Measurements from ENCODE around the gene BCO1. TPM values are rescaled to one million over a fixed set of nuclear protein-coding genes. Genes with fewer than 3 reads are reported as not detected.
"Not testable (repeated sequence)": the region's sequence is repeated elsewhere in the genome, so short reads cannot be mapped to it uniquely, and the experiment has no call there.

The BCO1 gene
- total and polyA plus RNA-seq, 2 donors, result 0.11 to 0.25 TPM

DNA sequence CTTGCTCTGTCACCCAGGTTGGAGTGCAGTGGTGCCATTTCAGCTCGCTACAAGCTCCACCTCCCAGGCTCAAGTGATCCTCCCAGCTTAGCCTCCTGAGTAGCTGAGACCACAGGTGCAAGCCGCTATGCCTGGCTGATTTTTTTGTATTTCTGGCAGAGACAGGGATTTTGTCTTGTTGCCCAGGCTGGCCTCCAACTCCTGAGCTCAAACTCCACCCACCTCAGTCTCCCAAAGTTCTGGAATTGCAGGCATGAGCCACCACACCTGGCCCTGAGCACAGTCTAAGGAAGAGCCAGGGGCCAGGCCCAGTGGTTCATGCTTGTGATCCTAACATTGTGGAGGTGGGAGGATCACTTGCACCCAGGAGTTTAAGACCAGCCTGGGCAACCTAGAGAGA is 21.8 kb upstream of the BCO1 start:
- DNase-seq (ENCODE audit: extremely low spot score), result no peak
- Histone ChIP-seq H3K4me1 (ENCODE audit: insufficient read depth) (no peaks in the 10 kb centered on the region), H3K36me3 (ENCODE audit: insufficient read depth) (no peaks in the 10 kb centered on the region), H3K27ac (ENCODE audit: low read depth) (no peak overlapping the region), H3K4me3 (ENCODE audit: low read depth, low read length) (no peak overlapping the region)
- 94% methylated on average over 2 of the region's 2 CpGs for WGBS

DNA sequence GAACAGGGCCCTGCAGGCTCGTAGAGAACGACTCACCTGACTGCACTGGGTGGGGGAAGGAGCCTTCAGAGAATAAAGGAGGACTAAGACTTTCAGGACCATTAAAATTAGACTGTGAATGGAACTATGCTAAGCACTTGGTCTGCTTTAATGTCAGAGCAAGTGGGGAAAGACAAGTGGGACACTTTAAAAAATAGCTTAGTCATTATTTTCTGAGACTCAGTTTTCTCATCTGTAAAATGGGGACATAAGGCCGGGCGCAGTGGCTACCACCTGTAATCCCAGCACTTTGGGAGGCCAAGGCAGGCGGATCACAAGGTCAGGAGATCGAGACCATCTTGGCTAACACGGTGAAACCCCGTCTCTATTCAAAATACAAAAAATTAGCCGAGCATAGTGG is 19.3 kb upstream of the BCO1 start:
- Histone ChIP-seq H3K4me1 (ENCODE audit: insufficient read depth) (no peaks in the 10 kb centered on the region), H3K36me3 (ENCODE audit: insufficient read depth) (no peaks in the 10 kb centered on the region), H3K27ac (ENCODE audit: low read depth) (no peak overlapping the region), H3K4me3 (ENCODE audit: low read depth, low read length) (no peak overlapping the region)
- WGBS, result 84% methylated on average over 9 of the region's 9 CpGs
- DNase-seq (ENCODE audit: extremely low spot score), result no peak

DNA sequence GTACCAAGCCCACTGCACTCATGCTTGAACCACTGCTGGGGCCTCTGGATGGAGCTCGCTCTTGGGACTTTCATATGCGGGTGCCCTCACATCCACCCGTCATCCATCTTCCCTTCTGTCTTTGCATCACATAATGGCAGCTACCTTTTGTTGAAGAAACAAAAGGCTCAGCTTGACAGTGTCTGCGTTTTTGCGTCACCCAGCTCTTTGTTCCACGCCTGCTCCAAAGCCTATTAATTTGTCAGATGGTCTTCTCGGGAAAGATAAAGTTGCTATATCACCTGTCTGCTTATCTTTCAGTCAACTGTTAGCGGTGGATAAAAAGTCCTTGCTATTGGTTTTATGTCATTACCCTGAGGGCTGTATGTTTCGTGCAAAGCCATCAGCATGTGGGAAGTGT is 18.1 kb upstream of the BCO1 start:
- H3K36me3 ChIP-seq (ENCODE audit: insufficient read depth), result no peaks in the 10 kb centered on the region
- H3K4me3 ChIP-seq (ENCODE audit: low read depth, low read length), result no peak overlapping the region
- H3K27ac ChIP-seq (ENCODE audit: low read depth), result no peak overlapping the region
- no peak for DNase-seq (ENCODE audit: extremely low spot score)
- 55% methylated on average over 9 of the region's 9 CpGs for WGBS
- no peaks in the 10 kb centered on the region for H3K4me1 ChIP-seq (ENCODE audit: insufficient read depth)

DNA sequence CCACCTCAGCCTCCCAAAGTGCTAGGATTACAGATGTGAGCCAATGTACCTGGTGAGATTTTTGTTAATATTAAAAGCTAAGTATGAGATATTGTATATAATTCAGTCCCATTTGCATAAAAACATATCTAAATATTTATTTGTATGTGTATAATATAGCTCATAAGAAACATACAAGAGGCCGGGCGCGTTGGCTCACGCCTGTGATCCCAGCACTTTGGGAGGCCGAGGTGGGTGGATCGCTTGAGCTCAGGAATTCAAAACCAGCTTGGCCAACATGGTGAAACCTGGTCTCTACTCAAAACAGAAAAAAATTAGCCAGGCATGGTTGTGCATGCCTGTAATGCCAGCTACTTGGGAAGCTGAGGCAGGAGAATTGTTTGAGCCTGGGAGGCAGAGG is 16.8 kb upstream of the BCO1 start:
- no peak overlapping the region for H3K27ac ChIP-seq (ENCODE audit: low read depth)
- no peaks in the 10 kb centered on the region for H3K4me1 ChIP-seq (ENCODE audit: insufficient read depth)
- DNase-seq (ENCODE audit: extremely low spot score), result no peak
- H3K4me3 ChIP-seq (ENCODE audit: low read depth, low read length), result no peak overlapping the region
- H3K36me3 ChIP-seq (ENCODE audit: insufficient read depth), result no peaks in the 10 kb centered on the region
- 79% methylated on average over 6 of the region's 6 CpGs for WGBS

DNA sequence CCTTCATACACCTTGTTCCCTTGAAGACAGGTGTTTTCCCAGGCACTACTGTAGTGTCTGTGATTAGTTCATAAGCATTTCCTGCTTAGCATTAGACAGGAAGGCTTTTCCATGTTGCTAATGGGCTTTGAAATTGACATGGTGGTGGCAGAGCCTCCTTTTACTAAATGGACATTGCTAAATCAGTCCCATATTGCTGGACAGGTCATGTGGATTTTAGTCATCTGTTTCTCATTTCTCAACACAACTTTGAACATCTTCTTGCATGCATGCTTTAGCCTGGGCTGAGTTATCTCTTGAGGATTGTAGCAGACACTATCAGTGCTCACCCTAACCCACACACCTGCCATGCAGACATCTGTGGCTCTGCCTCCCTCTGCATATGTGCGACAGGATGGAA is 13.7 kb upstream of the BCO1 start:
- no peak for DNase-seq (ENCODE audit: extremely low spot score)
- Histone ChIP-seq H3K36me3 (ENCODE audit: insufficient read depth) (no peaks in the 10 kb centered on the region), H3K27ac (ENCODE audit: low read depth) (no peak overlapping the region), H3K4me3 (ENCODE audit: low read depth, low read length) (no peak overlapping the region), H3K4me1 (ENCODE audit: insufficient read depth) (no peaks in the 10 kb centered on the region)
- WGBS, result 70% methylated on average over 1 of the region's 1 CpG

DNA sequence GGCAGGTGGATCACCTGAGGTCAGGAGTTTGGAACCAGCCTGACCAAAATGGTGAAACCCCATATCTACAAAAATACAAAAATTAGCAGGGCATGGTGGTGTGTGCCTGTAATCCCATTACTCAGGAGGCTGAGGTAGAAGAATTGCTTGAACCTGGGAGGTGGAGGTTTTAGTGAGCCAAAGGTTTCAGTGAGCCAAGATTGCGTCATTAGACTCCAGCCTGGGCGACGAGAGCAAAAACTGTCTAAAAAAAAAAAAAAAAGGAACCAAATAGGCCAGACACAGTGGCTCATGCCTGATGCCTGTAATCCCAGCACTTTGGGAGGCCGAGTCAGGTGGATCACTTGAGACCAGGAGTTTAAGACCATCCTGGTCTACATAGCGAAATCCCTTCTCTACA is 12.8 kb upstream of the BCO1 start:
- H3K4me1 ChIP-seq (ENCODE audit: insufficient read depth); H3K27ac ChIP-seq (ENCODE audit: low read depth); H3K36me3 ChIP-seq (ENCODE audit: insufficient read depth); H3K4me3 ChIP-seq (ENCODE audit: low read depth, low read length); DNase-seq (ENCODE audit: extremely low spot score): not testable (repeated sequence)
- 82% methylated on average over 5 of the region's 5 CpGs for WGBS

DNA sequence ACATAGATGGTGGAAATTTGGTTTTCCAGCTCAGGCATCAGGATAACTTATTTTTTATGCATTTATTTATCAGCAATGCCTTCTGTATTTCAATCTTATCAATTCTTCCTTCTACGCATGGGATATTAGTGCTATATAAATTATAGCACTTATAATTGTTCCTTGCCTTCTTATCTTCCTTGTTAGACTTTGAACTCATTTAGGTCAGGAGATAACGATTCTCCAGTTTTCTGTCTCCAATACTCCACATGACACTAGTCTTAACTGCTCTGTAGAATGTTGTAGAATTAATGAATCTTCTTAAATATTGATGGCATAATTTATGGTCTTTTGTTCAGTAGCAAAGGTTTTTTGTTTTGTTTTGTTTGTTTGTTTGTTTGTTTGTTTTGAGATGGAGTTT is 10.7 kb upstream of the BCO1 start:
- Histone ChIP-seq H3K27ac (ENCODE audit: low read depth) (no peak overlapping the region), H3K4me1 (ENCODE audit: insufficient read depth) (no peaks in the 10 kb centered on the region), H3K4me3 (ENCODE audit: low read depth, low read length) (no peak overlapping the region), H3K36me3 (ENCODE audit: insufficient read depth) (no peaks in the 10 kb centered on the region)
- DNase-seq (ENCODE audit: extremely low spot score), result no peak
- WGBS, result 81% methylated on average over 2 of the region's 2 CpGs

DNA sequence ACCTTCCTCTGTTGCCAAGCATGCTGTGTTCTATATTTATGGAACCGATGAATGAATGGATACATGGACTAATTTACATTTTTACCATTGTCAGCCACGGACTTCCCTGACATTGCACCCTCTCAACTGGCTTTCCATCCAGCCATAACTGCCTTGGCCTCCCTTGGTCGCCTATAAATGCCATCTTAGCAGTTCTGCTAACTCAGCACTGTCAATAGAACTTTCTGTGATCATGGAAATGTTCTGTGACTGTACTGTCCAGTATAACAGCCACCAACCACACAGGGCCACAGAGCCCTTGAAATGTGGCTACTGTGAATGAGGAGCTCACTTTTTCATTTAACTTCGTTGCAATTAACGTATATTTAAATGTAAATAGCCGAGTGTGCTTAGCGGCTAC is 8.7 kb upstream of the BCO1 start:
- no peak for DNase-seq (ENCODE audit: extremely low spot score)
- Histone ChIP-seq H3K27ac (ENCODE audit: low read depth) (no peak overlapping the region), H3K36me3 (ENCODE audit: insufficient read depth) (no peaks in the 10 kb centered on the region), H3K4me3 (ENCODE audit: low read depth, low read length) (no peak overlapping the region), H3K4me1 (ENCODE audit: insufficient read depth) (no peaks in the 10 kb centered on the region)
- WGBS, result 72% methylated on average over 7 of the region's 7 CpGs

DNA sequence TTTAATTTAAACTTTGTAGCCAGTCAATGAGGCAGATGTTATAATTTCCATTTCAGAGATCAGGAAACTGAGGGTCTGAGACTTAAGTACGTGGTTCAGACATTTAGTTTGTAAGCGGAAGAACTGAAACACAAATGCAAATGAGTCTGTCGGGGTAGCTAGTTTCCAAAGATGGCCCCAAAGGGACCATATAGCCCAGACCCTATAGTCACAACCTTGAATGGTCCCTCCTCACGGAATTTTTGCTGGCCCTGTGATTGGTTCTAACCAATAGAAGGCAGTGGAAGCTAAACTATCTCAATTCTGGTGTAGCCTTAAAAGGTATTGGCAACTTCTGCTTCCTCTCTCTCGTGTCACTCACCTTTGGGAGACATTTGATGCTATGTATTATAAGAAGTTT is 7.5 kb upstream of the BCO1 start:
- no peak overlapping the region for H3K27ac ChIP-seq (ENCODE audit: low read depth)
- no peak for DNase-seq (ENCODE audit: extremely low spot score)
- H3K4me1 ChIP-seq (ENCODE audit: insufficient read depth), result no peaks in the 10 kb centered on the region
- no peaks in the 10 kb centered on the region for H3K36me3 ChIP-seq (ENCODE audit: insufficient read depth)
- 75% methylated on average over 5 of the region's 5 CpGs for WGBS
- no peak overlapping the region for H3K4me3 ChIP-seq (ENCODE audit: low read depth, low read length)

DNA sequence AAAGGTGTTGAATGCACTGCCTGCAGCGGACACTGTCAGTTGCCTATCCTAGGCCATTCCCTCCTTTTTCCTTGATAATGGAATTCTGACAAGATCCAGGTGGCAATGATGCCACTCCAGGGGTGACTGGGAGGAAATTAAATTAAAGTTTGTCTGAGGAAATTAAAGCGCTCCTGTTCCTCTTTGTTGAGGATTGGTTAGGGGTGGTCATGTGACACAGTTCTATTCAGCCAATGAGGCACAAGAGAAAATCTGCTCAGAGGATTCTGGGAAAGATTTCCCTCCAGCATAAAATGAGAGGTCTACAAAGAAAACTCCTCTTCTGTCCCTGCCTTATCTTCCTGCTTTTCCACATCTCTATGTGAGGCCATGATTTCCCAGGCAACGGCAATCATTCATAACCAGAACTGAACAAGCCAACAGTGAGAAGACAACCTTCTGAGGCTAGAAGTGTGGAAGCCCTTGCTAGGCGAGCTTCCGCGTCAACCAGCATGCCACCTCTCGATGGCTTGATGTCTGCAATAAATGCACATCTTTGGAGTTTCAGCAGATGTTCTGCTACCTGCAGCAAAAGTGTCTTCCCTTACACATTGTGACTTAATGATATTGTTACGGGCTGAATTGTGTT is 5.6 kb upstream of the BCO1 start:
- Histone ChIP-seq H3K36me3 (ENCODE audit: insufficient read depth) (no peaks in the 10 kb centered on the region), H3K27ac (ENCODE audit: low read depth) (no peak overlapping the region), H3K4me1 (ENCODE audit: insufficient read depth) (no peaks in the 10 kb centered on the region), H3K4me3 (ENCODE audit: low read depth, low read length) (no peak overlapping the region)
- WGBS, result 94% methylated on average over 8 of the region's 8 CpGs
- DNase-seq (ENCODE audit: extremely low spot score), result no peak

DNA sequence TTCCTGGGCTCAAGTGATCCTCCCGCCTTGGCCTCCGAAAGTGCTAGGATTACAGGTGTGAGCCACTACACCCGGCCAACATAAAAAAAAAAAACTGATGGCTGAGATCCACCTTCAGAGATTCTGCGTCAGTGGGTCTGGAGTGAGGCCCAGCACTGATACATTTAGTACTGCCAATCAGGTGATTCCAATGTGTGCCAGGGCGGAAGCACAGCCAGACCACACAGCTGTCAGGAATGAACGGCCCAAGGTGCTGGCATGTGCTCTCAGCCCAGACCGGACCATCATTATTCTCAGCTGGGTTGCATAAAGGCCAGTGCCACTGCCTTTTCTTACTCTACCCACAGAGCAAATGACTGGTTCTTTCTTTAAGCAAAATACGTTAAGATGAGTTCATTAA is 1.2 kb upstream of the BCO1 start:
- Histone ChIP-seq H3K36me3 (ENCODE audit: insufficient read depth) (no peaks in the 10 kb centered on the region), H3K4me3 (ENCODE audit: low read depth, low read length) (no peak overlapping the region), H3K4me1 (ENCODE audit: insufficient read depth) (no peaks in the 10 kb centered on the region), H3K27ac (ENCODE audit: low read depth) (no peak overlapping the region)
- no peak for DNase-seq (ENCODE audit: extremely low spot score)
- WGBS, result 83% methylated on average over 8 of the region's 8 CpGs

DNA sequence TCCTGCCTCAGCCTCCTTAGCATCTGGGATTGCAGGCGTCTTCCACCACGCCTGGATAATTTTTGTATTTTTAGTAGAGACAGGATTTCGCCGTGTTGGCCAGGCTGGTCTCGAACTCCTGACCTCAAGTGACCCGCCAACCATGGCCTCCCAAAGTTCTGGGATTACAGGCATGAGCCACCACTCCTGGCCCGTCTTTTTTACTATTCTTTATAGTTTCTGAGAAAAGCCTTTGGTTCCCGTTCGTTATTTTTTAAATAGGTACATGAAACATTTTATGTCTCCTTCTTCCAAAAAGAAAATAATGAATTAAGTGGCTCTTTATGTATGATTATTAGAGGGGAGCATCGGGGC is 570 bp upstream of the BCO1 start:
- WGBS, result 66% methylated on average over 10 of the region's 10 CpGs
- Histone ChIP-seq H3K4me1 (ENCODE audit: insufficient read depth) (no peaks in the 10 kb centered on the region), H3K27ac (ENCODE audit: low read depth) (no peak overlapping the region), H3K4me3 (ENCODE audit: low read depth, low read length) (no peak overlapping the region), H3K36me3 (ENCODE audit: insufficient read depth) (no peaks in the 10 kb centered on the region)
- no peak for DNase-seq (ENCODE audit: extremely low spot score)

DNA sequence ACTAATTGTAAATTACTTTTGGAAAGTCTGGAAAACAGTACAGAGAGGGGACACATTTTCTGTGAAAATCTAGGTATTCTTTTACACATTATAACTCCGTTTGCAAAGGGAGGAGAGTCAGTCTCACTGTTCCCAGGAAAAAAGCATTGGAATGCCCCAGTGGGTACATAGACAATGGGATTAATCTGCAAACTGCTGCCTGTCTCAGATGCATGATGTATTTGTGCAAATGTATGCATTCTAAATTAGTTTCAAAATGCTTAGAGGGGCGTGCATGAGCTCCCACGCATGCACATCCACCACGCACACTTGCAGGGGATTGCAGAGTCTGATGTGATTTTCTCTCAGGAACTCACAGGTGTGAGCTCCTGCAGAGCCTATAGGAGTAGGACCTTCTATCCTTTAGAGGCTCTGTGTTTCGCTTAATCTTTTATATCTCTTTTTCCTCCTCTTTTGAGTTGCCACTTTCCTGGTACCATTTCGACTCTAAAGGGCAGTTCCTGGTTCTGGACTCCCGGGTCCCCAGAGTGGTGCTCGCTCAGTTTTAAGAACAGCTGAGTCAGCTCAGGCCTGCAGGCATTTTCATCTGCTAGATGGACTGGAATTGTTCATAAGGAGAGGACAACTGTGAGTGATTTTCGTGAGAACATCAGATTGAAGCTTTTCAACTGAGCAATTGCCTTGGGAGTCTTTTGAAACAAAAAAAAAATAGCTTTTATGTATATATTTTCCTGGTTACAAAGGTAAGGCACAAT is 1.1 kb downstream of the BCO1 start:
- DNase-seq (ENCODE audit: extremely low spot score), result no peak
- Histone ChIP-seq H3K36me3 (ENCODE audit: insufficient read depth) (no peaks in the 10 kb centered on the region), H3K4me1 (ENCODE audit: insufficient read depth) (no peaks in the 10 kb centered on the region), H3K4me3 (ENCODE audit: low read depth, low read length) (no peak overlapping the region), H3K27ac (ENCODE audit: low read depth) (no peak overlapping the region)
- 85% methylated on average over 9 of the region's 9 CpGs for WGBS

DNA sequence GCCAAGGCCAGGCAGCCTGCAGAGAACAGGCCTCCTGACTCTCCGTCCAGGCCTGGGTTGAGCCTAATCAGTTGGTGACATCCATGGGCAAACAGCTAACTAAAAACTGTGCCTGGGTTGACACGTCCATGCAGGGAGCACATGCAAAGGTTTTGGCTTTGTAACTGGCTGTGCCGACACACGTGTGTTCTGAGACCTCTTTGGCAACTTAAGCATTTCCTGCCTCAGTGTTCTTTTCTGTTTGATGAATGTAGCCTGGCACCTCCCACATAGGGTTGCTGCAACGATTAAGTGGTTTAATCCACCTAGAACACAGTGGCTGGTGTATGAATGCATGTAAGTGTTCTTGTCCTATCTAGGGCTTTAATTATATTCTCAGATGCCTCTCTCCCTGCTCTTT is 3.2 kb downstream of the BCO1 start:
- WGBS, result 90% methylated on average over 5 of the region's 5 CpGs
- DNase-seq (ENCODE audit: extremely low spot score), result no peak
- H3K36me3 ChIP-seq (ENCODE audit: insufficient read depth), result no peaks in the 10 kb centered on the region
- H3K4me3 ChIP-seq (ENCODE audit: low read depth, low read length), result no peak overlapping the region
- no peaks in the 10 kb centered on the region for H3K4me1 ChIP-seq (ENCODE audit: insufficient read depth)
- H3K27ac ChIP-seq (ENCODE audit: low read depth), result no peak overlapping the region
